GM12891 (cell line): ENCODE data around the gene FRA10AC1.
A peak's percentile ranks its signal among the peaks of the same experiment; 100 is the strongest.

ENCODE experiments used
- DNase-seq: peaks from one replicate; pipeline ENCODE4 v3.0.0; 2011; ENCODE audit warnings: low spot score; ENCODE audit not compliant: insufficient read length
- FAIRE-seq: peaks from 2 replicates; lab custom pipeline; 2011; peaks lifted over from hg19 to GRCh38; lab: Jason Lieb, UNC
- PAX5 ChIP-seq: IDR thresholded peaks from 2 replicates; pipeline ENCODE4 v1.6.1; 2011; ENCODE audit warnings: low read length, moderate library complexity, mild to moderate bottlenecking; ENCODE audit not compliant: insufficient read depth, severe bottlenecking
- POLR2A ChIP-seq: IDR thresholded peaks from 2 replicates; pipeline ENCODE4 v1.6.1; 2011; ENCODE audit warnings: low read depth, low read length, control low read depth
- POLR2AphosphoS5 ChIP-seq: IDR thresholded peaks from 2 replicates; pipeline ENCODE4 v1.6.1; 2011; ENCODE audit warnings: low read depth, low read length, control low read depth
- POU2F2 ChIP-seq: IDR thresholded peaks from 2 replicates; pipeline ENCODE4 v1.6.1; 2011; ENCODE audit warnings: low read depth, mild to moderate bottlenecking, control low read depth, low read length, moderate library complexity
- SPI1 ChIP-seq: IDR thresholded peaks from 2 replicates; pipeline ENCODE4 v1.6.1; 2011; ENCODE audit warnings: low read depth, low read length, control low read depth
- TAF1 ChIP-seq: IDR thresholded peaks from 2 replicates; pipeline ENCODE4 v1.6.1; 2011; ENCODE audit warnings: low read depth, low read length, control low read depth

Gene FRA10AC1

GRCh38 chr10:93657757-93658156 is 44.6 kb downstream of the FRA10AC1 start:
- DNase-seq (no peak), FAIRE-seq (no peak)
- TF ChIP-seq POLR2AphosphoS5: no peak
- no peak for TF ChIP-seq POLR2A
- TF ChIP-seq TAF1: no peak
- no peak for TF ChIP-seq POU2F2
- no peak for TF ChIP-seq PAX5
- TF ChIP-seq SPI1: no peak

- TF ChIP-seq POLR2AphosphoS5 (no peak), TAF1 (no peak), SPI1 (no peak), PAX5 (no peak), POU2F2 (no peak), POLR2A (no peak)
- FAIRE-seq (no peak), DNase-seq (no peak)
Observed at GRCh38 chr10:93656155-93656554, 46.2 kb downstream of the FRA10AC1 start.

GRCh38 chr10:93654201-93654600 is 48.2 kb downstream of the FRA10AC1 start:
- TF ChIP-seq POLR2AphosphoS5 (no peak), PAX5 (no peak), POU2F2 (no peak), TAF1 (no peak), POLR2A (no peak), SPI1 (no peak)
- no peak for FAIRE-seq
- DNase-seq: no peak

- FAIRE-seq (no peak), DNase-seq (no peak)
- TF ChIP-seq PAX5: no peak
- TF ChIP-seq POLR2AphosphoS5: no peak
- no peak for TF ChIP-seq POLR2A
- TF ChIP-seq SPI1: no peak
- TF ChIP-seq POU2F2: no peak
- TF ChIP-seq TAF1: no peak
Observed at GRCh38 chr10:93652857-93653256, 49.5 kb downstream of the FRA10AC1 start.

GRCh38 chr10:93639791-93640190 is 62.6 kb downstream of the FRA10AC1 start:
- DNase-seq: no peak
- TF ChIP-seq TAF1 (no peak), PAX5 (no peak), SPI1 (no peak), POU2F2 (no peak), POLR2AphosphoS5 (no peak), POLR2A (no peak)
- no peak for FAIRE-seq

GRCh38 chr10:93630625-93631557 is 71.5 kb downstream of the FRA10AC1 start:
- FAIRE-seq: no peak

GRCh38 chr10:93629647-93630305 is 72.6 kb downstream of the FRA10AC1 start:
- TF ChIP-seq POU2F2 (no peak), POLR2A (no peak), SPI1 (no peak), TAF1 (no peak), PAX5 (no peak), POLR2AphosphoS5 (no peak)
- DNase-seq (no peak), FAIRE-seq (no peak)

More at GRCh38 chr10:93630625-93631557, 71.5 kb downstream of the FRA10AC1 start:
- no peak for DNase-seq
- TF ChIP-seq SPI1 (no peak), POLR2AphosphoS5 (no peak), TAF1 (no peak), POU2F2 (no peak)

GRCh38 chr10:93628858-93629257 is 73.5 kb downstream of the FRA10AC1 start:
- FAIRE-seq (no peak), DNase-seq (no peak)
- TF ChIP-seq TAF1 (no peak), PAX5 (no peak), POLR2A (no peak), POU2F2 (no peak), SPI1 (no peak), POLR2AphosphoS5 (no peak)

GRCh38 chr10:93622942-93623341 is 79.5 kb downstream of the FRA10AC1 start:
- DNase-seq: no peak
- peak; percentile 65 for TF ChIP-seq SPI1
- TF ChIP-seq POLR2A: no peak
- no peak for TF ChIP-seq PAX5
- TF ChIP-seq POU2F2: no peak
- TF ChIP-seq TAF1: no peak
- TF ChIP-seq POLR2AphosphoS5: no peak
- peak; percentile 38 for FAIRE-seq
